ENCODE results near the gene LGMN. TPM values are rescaled to one million over a fixed set of nuclear protein-coding genes. Genes with fewer than 3 reads are reported as not detected.

Gene LGMN
- polyA plus RNA-seq, 1 experiment: 112 TPM

- H3K36me3 ChIP-seq (ENCODE audit: control insufficient read depth, insufficient read depth, low read length): no peaks in the 10 kb centered on the region
- no peak overlapping the region for H3K4me3 ChIP-seq (ENCODE audit: low read depth, low read length)
- DNase-seq (ENCODE audit: low read depth): no peak
- TF ChIP-seq, protein P1, sequence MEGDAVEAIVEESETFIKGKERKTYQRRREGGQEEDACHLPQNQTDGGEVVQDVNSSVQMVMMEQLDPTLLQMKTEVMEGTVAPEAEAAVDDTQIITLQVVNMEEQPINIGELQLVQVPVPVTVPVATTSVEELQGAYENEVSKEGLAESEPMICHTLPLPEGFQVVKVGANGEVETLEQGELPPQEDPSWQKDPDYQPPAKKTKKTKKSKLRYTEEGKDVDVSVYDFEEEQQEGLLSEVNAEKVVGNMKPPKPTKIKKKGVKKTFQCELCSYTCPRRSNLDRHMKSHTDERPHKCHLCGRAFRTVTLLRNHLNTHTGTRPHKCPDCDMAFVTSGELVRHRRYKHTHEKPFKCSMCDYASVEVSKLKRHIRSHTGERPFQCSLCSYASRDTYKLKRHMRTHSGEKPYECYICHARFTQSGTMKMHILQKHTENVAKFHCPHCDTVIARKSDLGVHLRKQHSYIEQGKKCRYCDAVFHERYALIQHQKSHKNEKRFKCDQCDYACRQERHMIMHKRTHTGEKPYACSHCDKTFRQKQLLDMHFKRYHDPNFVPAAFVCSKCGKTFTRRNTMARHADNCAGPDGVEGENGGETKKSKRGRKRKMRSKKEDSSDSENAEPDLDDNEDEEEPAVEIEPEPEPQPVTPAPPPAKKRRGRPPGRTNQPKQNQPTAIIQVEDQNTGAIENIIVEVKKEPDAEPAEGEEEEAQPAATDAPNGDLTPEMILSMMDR (IDR thresholded peaks at IDR 0.05; ENCODE audit: insufficient read depth, low read depth, low read length): no peak
- H3K27me3 ChIP-seq (ENCODE audit: control insufficient read depth, insufficient read depth, low read length): no peaks in the 10 kb centered on the region
- CTCF ChIA-PET: interaction anchor here (0.6 to 1.3 kb wide), 6 partner anchors 9 to 387 kb away, joined by 3 to 4 read pairs (median 3); no protein-coding TSS in a partner anchor
- POLR2A ChIA-PET: interaction anchor here (0.6 kb wide), 1 partner anchor 417 kb away, joined by 3 read pairs; no protein-coding TSS in a partner anchor
Measured at GRCh38 chr14:92726135-92726932, 22.1 kb downstream of the LGMN start.

DNA sequence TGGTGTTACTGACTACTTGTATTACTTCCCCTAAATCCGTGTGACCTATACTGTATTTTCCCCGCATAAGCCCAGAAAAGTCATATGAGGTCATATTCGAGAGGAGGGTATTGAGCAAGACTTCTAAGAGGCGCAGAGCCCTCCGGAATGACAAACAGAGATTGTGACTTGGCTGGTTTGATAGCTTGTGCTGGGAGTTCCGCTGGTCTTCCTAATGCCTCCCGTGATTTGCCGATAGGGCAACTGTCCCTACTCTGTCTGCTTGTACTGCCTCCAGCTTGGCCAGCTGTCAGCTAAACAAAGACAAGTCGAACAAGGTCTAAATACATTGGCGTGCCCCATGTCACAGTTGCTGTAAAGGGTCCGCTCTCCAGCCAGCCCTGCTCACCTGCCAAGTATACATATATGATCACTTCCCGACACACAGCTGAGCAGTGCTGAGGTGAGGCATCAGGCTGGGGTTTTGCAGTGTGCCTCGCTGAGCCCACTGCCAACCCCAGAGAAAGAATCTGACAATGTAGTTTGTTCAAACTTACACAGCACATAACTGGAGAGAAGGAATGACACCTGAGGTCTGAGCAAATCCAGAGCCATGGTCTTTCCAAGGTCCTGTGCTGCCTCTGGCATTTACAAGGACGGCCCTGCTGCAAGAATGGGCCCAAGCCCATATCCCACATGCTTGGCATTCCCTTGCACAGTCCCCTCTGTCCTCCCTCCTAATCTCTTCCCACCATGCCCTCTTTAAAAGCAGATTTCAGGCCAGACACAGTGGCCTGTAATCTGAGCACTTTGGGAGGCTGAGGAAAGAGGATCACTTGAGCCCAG, 23.7 kb downstream of the LGMN start:
- TF ChIP-seq, protein P1 (IDR thresholded peaks at IDR 0.05; ENCODE audit: insufficient read depth, low read depth, low read length): no peak
- Histone ChIP-seq H3K36me3 (ENCODE audit: control insufficient read depth, insufficient read depth, low read length) (no peaks in the 10 kb centered on the region), H3K4me3 (ENCODE audit: low read depth, low read length) (no peak overlapping the region), H3K27me3 (ENCODE audit: control insufficient read depth, insufficient read depth, low read length) (no peaks in the 10 kb centered on the region)
- DNase-seq (ENCODE audit: low read depth): no peak
- ChIA-PET POLR2A (no interaction called here), CTCF (interaction anchor here (1.3 to 1.5 kb wide), 2 partner anchors 10 to 58 kb away, joined by 4 read pairs; no protein-coding TSS in a partner anchor)

DNA sequence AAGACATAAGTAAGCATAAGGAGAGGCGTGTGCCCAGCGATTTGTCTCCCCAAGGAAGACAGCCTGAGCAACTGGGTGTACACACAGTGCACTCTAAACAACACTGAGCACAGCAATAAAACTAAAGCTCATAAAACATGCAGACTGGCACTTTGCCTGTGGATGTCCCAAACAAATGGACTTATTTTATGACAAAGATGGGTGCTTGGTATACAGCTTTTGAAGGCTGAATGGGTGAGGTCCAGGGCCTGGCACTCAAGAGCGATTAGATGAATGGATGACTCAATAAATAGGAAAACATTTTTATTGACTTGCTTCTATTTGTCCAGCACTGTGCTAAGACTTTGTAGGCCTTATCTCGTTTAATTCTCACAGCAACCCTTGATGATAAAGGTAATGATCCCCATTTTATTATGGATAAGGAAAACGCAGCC, 28.5 kb downstream of the LGMN start:
- CTCF ChIA-PET: interaction anchor here (2.1 kb wide), 1 partner anchor 33 kb away, joined by 4 read pairs; no protein-coding TSS in a partner anchor
- peak; percentile 14 for DNase-seq (ENCODE audit: low read depth)
- no peak overlapping the region for H3K4me3 ChIP-seq (ENCODE audit: low read depth, low read length)
- no peaks in the 10 kb centered on the region for H3K27me3 ChIP-seq (ENCODE audit: control insufficient read depth, insufficient read depth, low read length)
- TF ChIP-seq, protein P1 (IDR thresholded peaks at IDR 0.05; ENCODE audit: insufficient read depth, low read depth, low read length): no peak
- POLR2A ChIA-PET: no interaction called here
- H3K36me3 ChIP-seq (ENCODE audit: control insufficient read depth, insufficient read depth, low read length): no peaks in the 10 kb centered on the region

DNA sequence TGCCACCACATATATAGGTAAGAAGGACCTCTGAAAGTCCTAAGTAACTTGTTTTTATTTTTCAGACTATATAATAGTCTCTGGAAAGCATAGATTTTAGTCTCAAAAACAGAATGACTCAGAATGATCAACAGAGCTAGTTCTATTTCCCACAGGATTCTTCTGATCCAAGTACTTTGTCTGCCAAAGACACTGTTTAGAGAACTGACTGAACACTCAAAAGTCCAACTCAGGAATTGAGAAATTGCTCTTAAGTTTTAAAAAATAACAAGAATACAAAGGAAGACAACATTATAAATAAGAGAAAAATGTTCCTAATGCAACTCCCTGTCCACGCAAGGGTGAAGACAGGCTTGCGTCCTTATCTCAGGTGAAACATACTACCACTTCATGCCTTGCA, 29.0 kb downstream of the LGMN start:
- Histone ChIP-seq H3K36me3 (ENCODE audit: control insufficient read depth, insufficient read depth, low read length) (no peaks in the 10 kb centered on the region), H3K4me3 (ENCODE audit: low read depth, low read length) (no peak overlapping the region), H3K27me3 (ENCODE audit: control insufficient read depth, insufficient read depth, low read length) (no peaks in the 10 kb centered on the region)
- DNase-seq (ENCODE audit: low read depth): no peak
- TF ChIP-seq, protein P1 (IDR thresholded peaks at IDR 0.05; ENCODE audit: insufficient read depth, low read depth, low read length): no peak
- ChIA-PET POLR2A (no interaction called here), CTCF (interaction anchor here (1.2 to 2.1 kb wide), 2 partner anchors 16 to 32 kb away, joined by 3 to 4 read pairs; no protein-coding TSS in a partner anchor)

- CTCF ChIA-PET: interaction anchor here (1.2 to 2.4 kb wide), 3 partner anchors 17 to 32 kb away, joined by 3 to 5 read pairs (median 4); no protein-coding TSS in a partner anchor
- no peak for DNase-seq (ENCODE audit: low read depth)
- Histone ChIP-seq H3K36me3 (ENCODE audit: control insufficient read depth, insufficient read depth, low read length) (no peaks in the 10 kb centered on the region), H3K4me3 (ENCODE audit: low read depth, low read length) (no peak overlapping the region), H3K27me3 (ENCODE audit: control insufficient read depth, insufficient read depth, low read length) (no peaks in the 10 kb centered on the region)
- TF ChIP-seq, protein P1 (IDR thresholded peaks at IDR 0.05; ENCODE audit: insufficient read depth, low read depth, low read length): no peak
- POLR2A ChIA-PET: no interaction called here
Measured at GRCh38 chr14:92718664-92719063, 29.8 kb downstream of the LGMN start.
